A673 (cell line): ENCODE measurements around the gene TBC1D2. TPM values are rescaled to one million over a fixed set of nuclear protein-coding genes. Genes with fewer than 3 reads are reported as not detected.

Experiments used
- BruUV-seq: library from RNA; stranded (reverse); fragments of 400-500 nt; replicated peaks from 2 replicates; lab custom pipeline; 2021; lab: Mats Ljungman, UMichigan
- CTCF ChIA-PET: fragments of 300-600 bp; sonication (Branson Sonifier 250); formaldehyde crosslinking; loops from one replicate; lab custom pipeline; 2022; ENCODE audit warnings: antibody characterized with exemption; lab: Charles Lee
- POLR2A ChIA-PET: fragments of 300-600 bp; sonication (Branson Sonifier 250); formaldehyde crosslinking; loops from one replicate; lab custom pipeline; 2022; ENCODE audit warnings: antibody characterized with exemption; ENCODE audit not compliant: low non-redundant PET; lab: Charles Lee
- DNase-seq: peaks from one replicate; pipeline ENCODE4 v3.0.0-alpha.2; 2015; ENCODE audit warnings: low spot score
- H3K27ac ChIP-seq: fragments of 200-600 bp; sonication (generic); 2 replicates; pipeline ENCODE4 v1.5.1; 2016; ENCODE audit warnings: mixed run types, low read depth, mild to moderate bottlenecking, mixed read lengths, antibody characterized with exemption, low read length; ENCODE audit not compliant: poor library complexity, severe bottlenecking
- H3K27me3 ChIP-seq: fragments of 200-600 bp; sonication (generic); replicated peaks from 2 replicates; pipeline ENCODE4 v1.6.1; 2017; ENCODE audit warnings: mixed run types, low read depth, mild to moderate bottlenecking, mixed read lengths, antibody characterized with exemption, low read length; ENCODE audit not compliant: insufficient read depth, poor library complexity
- H3K36me3 ChIP-seq: fragments of 200-600 bp; sonication (generic); 2 replicates; pipeline ENCODE4 v1.6.1; 2016; ENCODE audit warnings: mixed run types, mild to moderate bottlenecking, mixed read lengths, antibody characterized with exemption, low read length; ENCODE audit not compliant: insufficient read depth, poor library complexity, severe bottlenecking
- H3K4me1 ChIP-seq: fragments of 200-600 bp; sonication (generic); 2 replicates; pipeline ENCODE4 v1.6.1; 2017; ENCODE audit warnings: mixed run types, mild to moderate bottlenecking, mixed read lengths, antibody characterized with exemption, low read length; ENCODE audit not compliant: insufficient read depth, poor library complexity, severe bottlenecking
- H3K4me3 ChIP-seq: fragments of 200-600 bp; sonication (generic); 2 replicates; pipeline ENCODE4 v1.5.1; 2016; ENCODE audit warnings: low read depth, mixed run types, mild to moderate bottlenecking, mixed read lengths, low read length; ENCODE audit not compliant: poor library complexity, severe bottlenecking
- H3K9me3 ChIP-seq: fragments of 200-600 bp; sonication (generic); 2 replicates; pipeline ENCODE4 v1.6.1; 2016; ENCODE audit warnings: mixed run types, low read depth, mild to moderate bottlenecking, mixed read lengths, antibody characterized with exemption, low read length; ENCODE audit not compliant: poor library complexity, severe bottlenecking
- CTCF ChIP-seq: fragments of 300-800, 200-600 bp; sonication (generic); conservative IDR thresholded peaks from 2 replicates; pipeline ENCODE4 v1.5.1; 2017; ENCODE audit warnings: low read depth, mild to moderate bottlenecking, antibody characterized with exemption, low read length, moderate library complexity, mixed read lengths
- EZH2 ChIP-seq: fragments of 200-600 bp; sonication (generic); IDR thresholded peaks from 2 replicates; pipeline ENCODE4 v1.6.1; 2017; ENCODE audit warnings: borderline replicate concordance, low read depth, mild to moderate bottlenecking, mixed read lengths, antibody characterized with exemption, low read length; ENCODE audit not compliant: poor library complexity, severe bottlenecking
- intact Hi-C: fragments of 100-400 bp; cut with micrococcal nuclease; formaldehyde crosslinking; loops from one replicate; pipeline ENCODE4 v1.10.0; 2022; ENCODE audit not compliant: unreplicated experiment
- total RNA-seq: library from RNA; stranded (reverse); gene quantifications from 2 replicates; pipeline ENCODE4 v1.2.3, GENCODE V29; 2021

Gene TBC1D2
- total RNA-seq, 1 experiment from 2014 or later = 3.2 TPM

GRCh38 chr9:98209530-98209929, 45.9 kb downstream of the TBC1D2 start:
- no TSS peak for BruUV-seq
- Histone ChIP-seq H3K4me3 (no peak overlapping the region), H3K9me3 (no peaks in the 10 kb centered on the region), H3K27ac (no peak overlapping the region), H3K4me1 (no peaks in the 10 kb centered on the region), H3K36me3 (no peaks in the 10 kb centered on the region), H3K27me3 (no peaks in the 10 kb centered on the region)
- CTCF ChIA-PET = no interaction called here
- POLR2A ChIA-PET = no interaction called here
- no peak for DNase-seq
- TF ChIP-seq CTCF (no peak), EZH2 (no peak)
- intact Hi-C loops = loop anchor here (5.0 kb wide), 2 partner anchors 132 to 563 kb away; no protein-coding TSS in a partner anchor

GRCh38 chr9:98208635-98209034, 46.8 kb downstream of the TBC1D2 start:
- no peak for TF ChIP-seq EZH2
- TF ChIP-seq CTCF = no peak
- Histone ChIP-seq H3K4me1 (no peaks in the 10 kb centered on the region), H3K9me3 (no peaks in the 10 kb centered on the region), H3K4me3 (no peak overlapping the region), H3K27me3 (no peaks in the 10 kb centered on the region), H3K27ac (no peak overlapping the region), H3K36me3 (no peaks in the 10 kb centered on the region)
- DNase-seq = no peak
- intact Hi-C loops = loop anchor here (5.0 kb wide), 2 partner anchors 131 to 564 kb away; no protein-coding TSS in a partner anchor
- CTCF ChIA-PET = no interaction called here
- no TSS peak for BruUV-seq
- POLR2A ChIA-PET = no interaction called here

- H3K4me1 ChIP-seq = no peaks in the 10 kb centered on the region
- ChIA-PET POLR2A (no interaction called here), CTCF (no interaction called here)
- no peak overlapping the region for H3K27ac ChIP-seq
- intact Hi-C loops = loop anchor here (5.0 kb wide), 2 partner anchors 130 to 565 kb away; no protein-coding TSS in a partner anchor
- no peak overlapping the region for H3K4me3 ChIP-seq
- TF ChIP-seq EZH2 (no peak), CTCF (no peak)
- H3K9me3 ChIP-seq = no peaks in the 10 kb centered on the region
- no TSS peak for BruUV-seq
- H3K36me3 ChIP-seq = no peaks in the 10 kb centered on the region
- H3K27me3 ChIP-seq = no peaks in the 10 kb centered on the region
- DNase-seq = no peak
These were observed 47.8 kb downstream of the TBC1D2 start for GRCh38 chr9:98207606-98208005.
